Upper lobe of left lung (tissue), 6 donors: ENCODE data around the gene WNT9B. TPM values are rescaled to one million over a fixed set of nuclear protein-coding genes. Genes with fewer than 3 reads are reported as not detected.

ENCODE experiments used
- ATAC-seq, 2 donors: fragments of 200-7000 bp; cut with Tn5 transposase; one replicate each; pipeline ENCODE4 v1.9.1; 2022; ENCODE audit warnings: mild to moderate bottlenecking in 2 of 2, moderate library complexity in 2 of 2; ENCODE audit not compliant: low FRiP score in 2 of 2
- DNase-seq, 2 donors: peaks; one replicate each; pipeline ENCODE4 v3.0.0-alpha.2; 2019 to 2020
- H3K27ac ChIP-seq, 4 donors: fragments of 200-600 bp; sonication (generic); one replicate each; pipeline ENCODE4 v1.5.1; 2016 to 2019
- H3K27me3 ChIP-seq, 4 donors: fragments of 200-600 bp; sonication (generic); one replicate each; pipeline ENCODE4 v1.5.1; 2017 to 2019
- H3K36me3 ChIP-seq, 4 donors: fragments of 200-600 bp; sonication (generic); one replicate each; pipeline ENCODE4 v1.5.1; 2016 to 2019
- H3K4me1 ChIP-seq, 4 donors: fragments of 200-600 bp; sonication (generic); one replicate each; pipeline ENCODE4 v1.5.1; 2018 to 2019
- H3K4me3 ChIP-seq, 4 donors: fragments of 200-600 bp; sonication (generic); one replicate each; pipeline ENCODE4 v1.5.1; 2017 to 2019; ENCODE audit warnings: mild to moderate bottlenecking in 2 of 4, moderate library complexity in 1 of 4
- H3K9me3 ChIP-seq, 4 donors: fragments of 200-600 bp; sonication (generic); one replicate each; pipeline ENCODE4 v1.5.1; 2018 to 2019
- CTCF ChIP-seq, 6 experiments: fragments of 450-650 bp in 4 of 6; fragments of 200-600 bp in 2 of 6; sonication (generic) in 2 of 6; IDR thresholded peaks; one replicate each; pipeline ENCODE4 v1.5.1; 2016 to 2019; ENCODE audit warnings: antibody characterized with exemption in 6 of 6
- EP300 ChIP-seq, 4 donors: sonication (generic); formaldehyde crosslinking; IDR thresholded peaks; one replicate each; pipeline ENCODE4 v1.5.1; 2017; ENCODE audit warnings: antibody characterized with exemption in 4 of 4, control low read depth in 2 of 4
- POLR2A ChIP-seq, 4 donors: fragments of 450-650 bp; IDR thresholded peaks; one replicate each; pipeline ENCODE4 v1.5.1; 2016 to 2017; ENCODE audit warnings: antibody characterized with exemption in 4 of 4, mild to moderate bottlenecking in 2 of 4
- POLR2AphosphoS5 ChIP-seq, 2 donors: sonication (generic); formaldehyde crosslinking; IDR thresholded peaks; one replicate each; pipeline ENCODE4 v1.5.1; 2017; ENCODE audit warnings: antibody characterized with exemption in 2 of 2
- WGBS, 2 donors: methylation state at CpG; one replicate each; pipeline ENCODE4 v1.1.5; 2017 to 2018; 5-methylcytosine and 5-hydroxymethylcytosine counted together
- total RNA-seq, 6 donors: library from RNA; depleted of rRNA in 4 of 6; stranded (reverse); fragments of >200 nt in 4 of 6; gene quantifications; one replicate each; pipeline versions ENCODE4 v1.1.0 to v1.2.1, GENCODE V29; 2016 to 2021
- donor health status: DM: no; HTN: no; CAD: no; lungs with moderate emphysema.
- donor health status: DM: no; HTN: yes; CAD: no; lungs with severe emphysema.

WNT9B gene
- total RNA-seq, 6 donors from 2014 or later, result 0.26 to 8.3 (median 1.8) TPM; not detected in 3

- H3K27ac ChIP-seq, result peak overlapping the region; percentile 92 to 98 (median 95)
- H3K4me1 ChIP-seq, result peaks cover 20 to 36% (median 29%) of the 10 kb centered on the region in 4 donors
- DNase-seq, result no peak
- peak overlapping the region; percentile 60 to 95 (median 80) for H3K4me3 ChIP-seq
- TF ChIP-seq EP300 (IDR thresholded peaks at IDR 0.05) (no peak), POLR2A (IDR thresholded peaks at IDR 0.05) (no peak), CTCF (IDR thresholded peaks at IDR 0.05) (no peak), POLR2AphosphoS5 (IDR thresholded peaks at IDR 0.05) (no peak)
- WGBS, 2 donors, result 1% methylated on average over 6 of the region's 6 CpGs
- H3K27me3 ChIP-seq, result no peaks in the 10 kb centered on the region
- ATAC-seq, result peak in 1 of 2 donors; percentile 39
- H3K9me3 ChIP-seq, result no peaks in the 10 kb centered on the region
- no peaks in the 10 kb centered on the region for H3K36me3 ChIP-seq
Observed at GRCh38 chr17:46922487-46922803, 71.1 kb downstream of the WNT9B start.

GRCh38 chr17:46922804-46923635, 71.6 kb downstream of the WNT9B start, which contains the start of gene GOSR2:
TSS of gene GOSR2 (plus strand) at chr17:46923160. CDS start at chr17:46923193, 33 bp downstream.
- peak; percentile 86 to 95 for DNase-seq
- peak; percentile 98 to 99 for ATAC-seq
- Histone ChIP-seq H3K9me3 (no peaks in the 10 kb centered on the region), H3K4me3 (peak within 1 kb of the TSS; percentile 74 to 95 (median 80)), H3K27me3 (no peaks in the 10 kb centered on the region), H3K27ac (peak within 1 kb of the TSS; percentile 92 to 98 (median 95)), H3K36me3 (no peaks in the 10 kb centered on the region), H3K4me1 (peaks cover 23 to 39% (median 30%) of the 10 kb centered on the region in 4 donors)
- TF ChIP-seq POLR2AphosphoS5 (IDR thresholded peaks at IDR 0.05), result peak; percentile 95
- peak in 3 of 6 experiments; percentile 18 to 36 (median 25) for TF ChIP-seq CTCF (IDR thresholded peaks at IDR 0.05)
- TF ChIP-seq EP300 (IDR thresholded peaks at IDR 0.05), result peak in 1 of 4 donors; percentile 3
- peak; percentile 75 to 93 (median 86) for TF ChIP-seq POLR2A (IDR thresholded peaks at IDR 0.05)
- WGBS, 2 donors, result 1% methylated on average over 41 to 45 of the region's 52 CpGs

- peaks cover 31 to 56% (median 45%) of the 10 kb centered on the region in 4 donors for H3K4me1 ChIP-seq
- TF ChIP-seq POLR2AphosphoS5 (IDR thresholded peaks at IDR 0.05), result no peak
- no peak for TF ChIP-seq EP300 (IDR thresholded peaks at IDR 0.05)
- TF ChIP-seq POLR2A (IDR thresholded peaks at IDR 0.05), result no peak
- TF ChIP-seq CTCF (IDR thresholded peaks at IDR 0.05), result no peak
- H3K4me3 ChIP-seq, result no peak overlapping the region
- H3K9me3 ChIP-seq, result no peaks in the 10 kb centered on the region
- no peaks in the 10 kb centered on the region for H3K27me3 ChIP-seq
- DNase-seq (no peak), ATAC-seq (no peak)
- 77 to 83% methylated on average over 5 of the region's 5 CpGs for WGBS, 2 donors
- H3K36me3 ChIP-seq, result peaks cover 4 to 11% (median 5%) of the 10 kb centered on the region in 4 donors
- no peak overlapping the region for H3K27ac ChIP-seq
Observed at GRCh38 chr17:46925185-46925868, 73.9 kb downstream of the WNT9B start.

GRCh38 chr17:46928467-46929261, 77.3 kb downstream of the WNT9B start:
- Histone ChIP-seq H3K9me3 (no peaks in the 10 kb centered on the region), H3K27me3 (no peaks in the 10 kb centered on the region), H3K36me3 (peaks cover 31 to 45% (median 36%) of the 10 kb centered on the region in 4 donors), H3K27ac (peak overlapping the region in 2 of 4 donors; percentile 65 to 67), H3K4me3 (no peak overlapping the region), H3K4me1 (peaks cover 31 to 54% (median 42%) of the 10 kb centered on the region in 4 donors)
- TF ChIP-seq EP300 (IDR thresholded peaks at IDR 0.05) (no peak), POLR2AphosphoS5 (IDR thresholded peaks at IDR 0.05) (no peak), CTCF (IDR thresholded peaks at IDR 0.05) (no peak), POLR2A (IDR thresholded peaks at IDR 0.05) (no peak)
- no peak for DNase-seq
- WGBS, 2 donors, result 69 to 73% methylated on average over 10 of the region's 10 CpGs
- no peak for ATAC-seq
